Measurements from ENCODE around the gene PRIMA1. TPM values are rescaled to one million over a fixed set of nuclear protein-coding genes. Genes with fewer than 3 reads are reported as not detected.

The PRIMA1 gene
- total RNA-seq, 4 donors from 2014 or later, result 2.6 to 9.0 (median 4.1) TPM

DNA sequence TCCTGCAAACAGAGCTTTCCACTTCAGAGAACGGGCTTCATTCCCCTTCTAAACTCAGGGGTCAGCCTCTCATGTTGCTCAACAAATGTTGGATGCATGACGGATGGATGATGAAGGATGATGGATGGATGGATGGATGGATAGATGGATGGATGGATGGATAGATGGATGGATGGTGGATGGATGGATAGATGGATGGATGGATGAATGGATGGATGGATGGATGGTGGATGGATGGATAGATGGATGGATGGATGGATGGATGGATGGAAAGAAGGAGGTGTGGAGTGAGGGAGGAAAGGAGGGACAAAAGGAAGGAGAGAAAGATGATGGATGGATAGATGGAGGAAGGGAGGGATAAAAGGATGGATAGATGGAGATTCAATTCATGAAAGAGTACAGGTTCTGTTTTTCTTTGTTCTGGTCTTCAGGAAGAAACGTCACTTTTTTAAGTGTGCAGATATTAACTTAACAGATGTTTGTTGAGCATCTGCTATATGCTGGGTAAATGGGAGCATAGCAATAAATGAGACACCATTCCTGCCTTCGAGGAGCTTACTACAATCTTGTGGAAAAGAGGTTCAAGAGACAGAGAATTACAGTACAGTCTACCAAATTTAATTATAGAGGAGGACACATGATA, 41.7 kb upstream of the PRIMA1 start:
- WGBS, 2 donors, result 74 to 85% methylated on average over 4 of the region's 4 CpGs
- no peak for DNase-seq (ENCODE audit: low spot score in 2 of 2)
- intact Hi-C loops (cut with DNase I; ENCODE audit: low total_unique reads), result no loop called here
- TF ChIP-seq, protein P1, sequence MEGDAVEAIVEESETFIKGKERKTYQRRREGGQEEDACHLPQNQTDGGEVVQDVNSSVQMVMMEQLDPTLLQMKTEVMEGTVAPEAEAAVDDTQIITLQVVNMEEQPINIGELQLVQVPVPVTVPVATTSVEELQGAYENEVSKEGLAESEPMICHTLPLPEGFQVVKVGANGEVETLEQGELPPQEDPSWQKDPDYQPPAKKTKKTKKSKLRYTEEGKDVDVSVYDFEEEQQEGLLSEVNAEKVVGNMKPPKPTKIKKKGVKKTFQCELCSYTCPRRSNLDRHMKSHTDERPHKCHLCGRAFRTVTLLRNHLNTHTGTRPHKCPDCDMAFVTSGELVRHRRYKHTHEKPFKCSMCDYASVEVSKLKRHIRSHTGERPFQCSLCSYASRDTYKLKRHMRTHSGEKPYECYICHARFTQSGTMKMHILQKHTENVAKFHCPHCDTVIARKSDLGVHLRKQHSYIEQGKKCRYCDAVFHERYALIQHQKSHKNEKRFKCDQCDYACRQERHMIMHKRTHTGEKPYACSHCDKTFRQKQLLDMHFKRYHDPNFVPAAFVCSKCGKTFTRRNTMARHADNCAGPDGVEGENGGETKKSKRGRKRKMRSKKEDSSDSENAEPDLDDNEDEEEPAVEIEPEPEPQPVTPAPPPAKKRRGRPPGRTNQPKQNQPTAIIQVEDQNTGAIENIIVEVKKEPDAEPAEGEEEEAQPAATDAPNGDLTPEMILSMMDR (IDR thresholded peaks at IDR 0.05), result no peak
- TF ChIP-seq POLR2A (IDR thresholded peaks at IDR 0.05), result no peak
- H3K4me3 ChIP-seq (ENCODE audit: low read depth, poor library complexity, severe bottlenecking), result no peak overlapping the region

DNA sequence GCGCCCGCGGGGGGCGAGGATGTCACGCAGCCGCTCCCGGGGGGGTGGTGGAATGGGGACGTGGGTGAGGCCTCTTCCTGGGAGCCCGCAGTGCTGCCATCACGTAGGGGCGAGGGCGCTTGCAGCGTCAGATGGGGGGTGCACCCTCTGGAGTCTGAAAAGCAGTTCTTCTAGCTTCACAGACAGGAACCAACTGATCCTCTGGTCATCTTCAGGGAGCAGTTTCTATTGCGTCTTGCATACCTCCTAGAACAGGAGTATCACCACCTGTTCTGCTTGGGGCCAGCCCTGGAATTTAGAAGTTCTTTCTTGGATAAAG, 36.9 kb upstream of the PRIMA1 start:
- no peak for DNase-seq (ENCODE audit: low spot score in 2 of 2)
- 31 to 45% methylated on average over 13 to 14 of the region's 14 CpGs for WGBS, 2 donors
- no peak overlapping the region for H3K4me3 ChIP-seq (ENCODE audit: low read depth, poor library complexity, severe bottlenecking)
- intact Hi-C loops (cut with DNase I; ENCODE audit: low total_unique reads), result no loop called here
- TF ChIP-seq POLR2A (IDR thresholded peaks at IDR 0.05), result no peak
- TF ChIP-seq, protein P1 (IDR thresholded peaks at IDR 0.05), result no peak

DNA sequence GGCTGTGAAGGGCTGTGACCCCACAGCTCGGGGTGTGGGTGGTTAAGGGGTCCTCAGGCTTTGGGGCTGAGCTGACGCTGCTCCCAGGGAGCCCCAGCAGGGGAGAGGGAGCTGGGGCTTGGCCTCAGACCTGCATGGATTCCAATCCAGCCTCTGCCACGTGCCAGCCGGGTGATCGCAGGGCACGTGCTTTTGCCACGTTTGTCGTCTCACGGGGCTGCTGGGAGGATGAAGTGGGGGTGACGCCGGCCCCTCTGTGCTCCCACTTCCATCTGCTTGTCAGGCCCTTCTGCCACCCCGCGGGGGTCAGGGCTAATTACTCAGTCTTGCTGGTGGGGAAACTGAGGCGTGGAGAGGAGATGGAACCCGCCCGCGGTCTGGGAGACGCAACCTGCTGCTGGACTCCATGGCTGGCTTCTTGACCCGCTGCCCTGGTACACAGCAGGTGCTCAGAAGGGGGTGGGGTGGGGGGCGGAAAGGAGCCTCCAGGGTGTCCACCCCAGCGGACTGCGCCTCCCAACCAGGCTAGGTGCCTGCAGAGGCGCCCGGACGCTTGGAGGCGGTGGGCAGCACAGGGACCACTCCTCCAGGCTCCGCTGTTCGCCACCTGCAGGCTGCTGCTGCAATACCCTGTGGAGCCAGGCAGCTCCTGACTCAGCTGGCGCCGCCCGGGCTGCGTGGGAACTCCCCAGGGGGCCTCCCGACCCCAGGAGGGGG, 36.4 kb upstream of the PRIMA1 start:
- H3K4me3 ChIP-seq (ENCODE audit: low read depth, poor library complexity, severe bottlenecking), result no peak overlapping the region
- no peak for DNase-seq (ENCODE audit: low spot score in 2 of 2)
- 59 to 78% methylated on average over 23 to 30 of the region's 33 CpGs for WGBS, 2 donors
- TF ChIP-seq, protein P1 (IDR thresholded peaks at IDR 0.05), result no peak
- no peak for TF ChIP-seq POLR2A (IDR thresholded peaks at IDR 0.05)
- intact Hi-C loops (cut with DNase I; ENCODE audit: low total_unique reads), result no loop called here

DNA sequence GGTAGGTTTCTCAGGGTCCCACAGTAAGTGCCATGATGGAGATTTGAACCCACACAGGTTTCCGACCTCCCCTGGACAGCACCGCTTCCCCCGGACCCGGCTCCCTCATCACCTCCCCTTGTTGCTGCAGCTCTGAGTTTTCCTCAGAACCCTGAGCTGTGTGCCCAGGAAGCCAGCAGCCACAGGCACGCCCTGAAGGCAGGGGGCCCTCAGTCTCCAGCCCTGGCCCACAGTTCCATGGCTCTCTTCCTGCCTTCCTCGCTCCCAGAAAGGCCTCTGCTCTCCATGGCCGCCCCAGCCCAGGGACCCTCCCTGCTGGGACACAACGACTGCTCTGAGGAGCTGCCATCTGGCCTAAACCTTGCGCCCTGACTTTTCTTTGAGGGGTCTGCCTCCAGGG, 35.8 kb upstream of the PRIMA1 start:
- WGBS, 2 donors, result 71 to 72% methylated on average over 9 of the region's 9 CpGs
- H3K4me3 ChIP-seq (ENCODE audit: low read depth, poor library complexity, severe bottlenecking), result no peak overlapping the region
- no peak for TF ChIP-seq POLR2A (IDR thresholded peaks at IDR 0.05)
- TF ChIP-seq, protein P1 (IDR thresholded peaks at IDR 0.05), result no peak
- no peak for DNase-seq (ENCODE audit: low spot score in 2 of 2)
- intact Hi-C loops (cut with DNase I; ENCODE audit: low total_unique reads), result no loop called here

DNA sequence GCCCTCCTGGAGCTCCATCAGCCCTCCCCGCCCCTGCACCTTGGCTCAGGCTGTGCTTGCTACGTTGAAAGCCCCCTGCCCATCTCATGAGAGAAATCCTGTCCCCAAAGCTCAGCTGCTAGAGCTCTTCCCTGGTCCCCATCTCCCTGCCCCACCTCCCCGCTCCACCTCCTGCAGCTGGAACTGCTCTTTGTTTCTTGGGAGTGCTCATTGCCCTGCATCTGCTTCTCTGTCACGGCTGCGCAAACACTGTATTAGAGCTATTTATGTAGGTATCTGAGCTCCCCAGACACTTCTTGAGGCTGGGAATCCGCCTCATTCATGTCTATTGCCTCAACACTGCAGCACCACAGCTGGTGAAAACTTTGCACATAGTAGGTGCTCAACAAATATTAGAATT, 32.8 kb upstream of the PRIMA1 start:
- intact Hi-C loops (cut with DNase I; ENCODE audit: low total_unique reads), result no loop called here
- DNase-seq (ENCODE audit: low spot score in 2 of 2), result no peak
- 79 to 80% methylated on average over 6 of the region's 6 CpGs for WGBS, 2 donors
- TF ChIP-seq, protein P1 (IDR thresholded peaks at IDR 0.05), result no peak
- no peak for TF ChIP-seq POLR2A (IDR thresholded peaks at IDR 0.05)
- no peak overlapping the region for H3K4me3 ChIP-seq (ENCODE audit: low read depth, poor library complexity, severe bottlenecking)
